Measurements from ENCODE around the gene STMN3. TPM values are rescaled to one million over a fixed set of nuclear protein-coding genes. Genes with fewer than 3 reads are reported as not detected.
"Not testable (repeated sequence)": the region's sequence is repeated elsewhere in the genome, so short reads cannot be mapped to it uniquely, and the experiment has no call there.

Gene STMN3
- total RNA-seq, 1 experiment from 2014 or later, result 138 TPM

DNA sequence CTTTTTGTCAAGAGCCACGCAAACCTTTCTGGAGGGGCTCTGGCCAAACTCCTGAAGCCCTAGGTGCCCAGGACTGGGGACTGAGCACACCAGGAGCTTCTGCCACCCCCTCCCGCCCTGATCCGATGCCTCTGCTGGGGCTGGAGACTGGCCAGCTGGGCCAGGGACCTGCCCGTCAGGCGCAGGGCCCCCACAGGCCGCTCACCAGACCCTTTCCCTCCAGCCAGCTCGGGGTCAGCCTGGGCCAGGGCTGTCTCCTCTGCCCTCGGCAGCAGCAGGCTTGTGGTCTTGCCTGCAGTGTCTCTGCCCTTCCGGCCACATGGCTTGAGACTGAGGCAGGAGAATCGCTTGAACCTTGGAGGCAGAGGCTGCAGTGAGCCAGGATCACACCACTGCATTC, 19.4 kb upstream of the STMN3 start:
- TF ChIP-seq ELF1 (IDR thresholded peaks at IDR 0.05; ENCODE audit: borderline replicate concordance, low read depth), result no peak
- TF ChIP-seq POLR2AphosphoS5 (IDR thresholded peaks at IDR 0.05; ENCODE audit: low read depth, low read length), result no peak
- TF ChIP-seq SIN3A (IDR thresholded peaks at IDR 0.05; ENCODE audit: low read depth), result no peak
- H4K20me1 ChIP-seq (ENCODE audit: insufficient read depth), result no peaks in the 10 kb centered on the region
- H3K4me3 ChIP-seq (replicated peaks in 1 of 2; ENCODE audit: low read depth in 1 of 2, low read length in 2 of 2), result no peak overlapping the region
- ChIA-PET RAD21 (ENCODE audit: low non-redundant PET in 1 of 2, low total read pairs in 2 of 2, uncharacterized antibody in 2 of 2, unreplicated experiment in 2 of 2) (no interaction called here), CTCF (no interaction called here), POLR2A (no interaction called here)
- H2AFZ ChIP-seq (ENCODE audit: low read depth, low read length, poor library complexity, severe bottlenecking), result no peak overlapping the region
- no peak for DNase-seq (ENCODE audit: low read depth, low spot score)
- no peaks in the 10 kb centered on the region for H3K79me2 ChIP-seq (ENCODE audit: insufficient read depth, low read length)
- peaks cover 7 to 24% of the 10 kb centered on the region in 2 experiments for H3K36me3 ChIP-seq (ENCODE audit: control insufficient read depth in 1 of 2, insufficient read depth in 2 of 2, low read length in 2 of 2)
- no peak for ATAC-seq
- no peak overlapping the region; the same call in 1 of the 2 replicates for H3K27ac ChIP-seq (ENCODE audit: low read depth, low read length)
- no peaks in the 10 kb centered on the region for H3K9me3 ChIP-seq (ENCODE audit: control insufficient read depth in 1 of 2, insufficient read depth in 1 of 2, low read depth in 1 of 2, low read length in 2 of 2)
- H3K4me2 ChIP-seq (ENCODE audit: low read length), result no peak overlapping the region
- no peaks in the 10 kb centered on the region for H3K9me2 ChIP-seq (ENCODE audit: insufficient read depth)
- BruUV-seq (replicated peaks), result no TSS peak
- no peaks in the 10 kb centered on the region for H3K4me1 ChIP-seq (ENCODE audit: control insufficient read depth in 1 of 2, insufficient read depth in 2 of 2, low read length in 2 of 2)
- no peaks in the 10 kb centered on the region for H3K27me3 ChIP-seq (ENCODE audit: insufficient read depth, low read length)
- intact Hi-C loops (cut with micrococcal nuclease), result no loop called here
- H3K9ac ChIP-seq (ENCODE audit: low read length), result no peak overlapping the region

DNA sequence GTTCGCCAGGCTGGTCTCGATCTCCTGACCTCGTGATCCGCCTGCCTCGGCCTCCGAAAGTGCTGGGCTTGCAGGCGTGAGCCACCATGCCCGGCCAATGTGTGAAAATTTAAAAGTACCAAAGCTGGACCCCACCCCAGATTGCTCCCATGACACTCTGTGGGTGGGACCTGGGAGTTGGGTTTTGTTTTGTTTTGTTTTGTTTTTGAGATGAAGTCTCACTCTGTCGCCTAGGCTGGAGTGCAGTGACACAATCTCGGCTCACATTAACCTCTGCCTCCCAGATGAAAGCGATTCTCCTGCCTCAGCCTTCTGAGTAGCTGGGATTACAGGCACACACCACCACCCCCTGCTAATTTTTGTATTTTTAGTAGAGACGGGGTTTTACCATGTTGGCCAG, 18.5 kb upstream of the STMN3 start:
- H3K4me1 ChIP-seq (ENCODE audit: control insufficient read depth in 1 of 2, insufficient read depth in 2 of 2, low read length in 2 of 2); H2AFZ ChIP-seq (ENCODE audit: low read depth, low read length, poor library complexity, severe bottlenecking); H3K4me3 ChIP-seq (replicated peaks in 1 of 2; ENCODE audit: low read depth in 1 of 2, low read length in 2 of 2); H3K27me3 ChIP-seq (ENCODE audit: insufficient read depth, low read length); H3K27ac ChIP-seq (ENCODE audit: low read depth, low read length); H4K20me1 ChIP-seq (ENCODE audit: insufficient read depth); DNase-seq (ENCODE audit: low read depth, low spot score); H3K4me2 ChIP-seq (ENCODE audit: low read length); CTCF ChIA-PET; ATAC-seq; H3K9me3 ChIP-seq (ENCODE audit: control insufficient read depth in 1 of 2, insufficient read depth in 1 of 2, low read depth in 1 of 2, low read length in 2 of 2); H3K9me2 ChIP-seq (ENCODE audit: insufficient read depth); BruUV-seq (replicated peaks); RAD21 ChIA-PET (ENCODE audit: low non-redundant PET in 1 of 2, low total read pairs in 2 of 2, uncharacterized antibody in 2 of 2, unreplicated experiment in 2 of 2); H3K79me2 ChIP-seq (ENCODE audit: insufficient read depth, low read length); H3K9ac ChIP-seq (ENCODE audit: low read length); intact Hi-C loops (cut with micrococcal nuclease): not testable (repeated sequence)
- POLR2A ChIA-PET, result interaction anchor here (1.3 kb wide), 1 partner anchor 11 kb away, joined by 3 read pairs; no protein-coding TSS in a partner anchor
- peaks cover 11 to 30% of the 10 kb centered on the region in 2 experiments for H3K36me3 ChIP-seq (ENCODE audit: control insufficient read depth in 1 of 2, insufficient read depth in 2 of 2, low read length in 2 of 2)

DNA sequence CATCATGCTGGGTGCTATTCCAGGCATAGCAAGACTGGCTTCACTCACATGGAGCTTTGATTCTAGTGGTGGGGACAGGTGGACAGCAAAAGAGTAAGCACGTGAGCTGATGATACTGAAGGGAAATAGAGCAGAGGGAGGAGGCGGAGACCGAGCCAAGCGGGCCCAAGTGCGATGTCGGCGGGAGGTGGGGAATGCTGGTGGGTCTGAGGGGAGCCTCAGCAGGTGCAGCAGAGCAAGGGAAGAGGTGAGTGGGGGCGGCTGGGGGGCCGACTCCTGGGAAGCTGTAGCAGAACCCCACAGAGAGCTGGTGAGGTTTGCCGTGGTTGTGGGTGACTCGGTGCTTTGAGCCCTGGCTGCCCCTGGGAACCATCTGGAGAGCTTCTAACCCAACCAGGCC, 15.1 kb upstream of the STMN3 start:
- no peak for TF ChIP-seq EZH2phosphoT487 (IDR thresholded peaks at IDR 0.05; ENCODE audit: borderline replicate concordance)
- no peak for TF ChIP-seq SRF (IDR thresholded peaks at IDR 0.05; ENCODE audit: low read depth)
- TF ChIP-seq ZFX (IDR thresholded peaks at IDR 0.05), result no peak
- TF ChIP-seq POLR2A (IDR thresholded peaks at IDR 0.05; ENCODE audit: borderline replicate concordance, extremely low read depth, insufficient read depth, insufficient read length), result no peak
- no peak for TF ChIP-seq SP1 (IDR thresholded peaks at IDR 0.05; ENCODE audit: low read depth)
- TF ChIP-seq YY1 (IDR thresholded peaks at IDR 0.05; ENCODE audit: extremely low read depth, insufficient replicate concordance, low read depth, low read length), result no peak
- TF ChIP-seq CEBPB (IDR thresholded peaks at IDR 0.05; ENCODE audit: low read depth), result no peak
- TF ChIP-seq CBX3 (IDR thresholded peaks at IDR 0.05; ENCODE audit: low read depth), result no peak
- no peak for DNase-seq (ENCODE audit: low read depth, low spot score)
- Histone ChIP-seq H3K36me3 (ENCODE audit: control insufficient read depth in 1 of 2, insufficient read depth in 2 of 2, low read length in 2 of 2) (peaks cover 12 to 37% of the 10 kb centered on the region in 2 experiments), H3K9me3 (ENCODE audit: control insufficient read depth in 1 of 2, insufficient read depth in 1 of 2, low read depth in 1 of 2, low read length in 2 of 2) (no peaks in the 10 kb centered on the region), H3K9me2 (ENCODE audit: insufficient read depth) (no peaks in the 10 kb centered on the region), H3K4me3 (replicated peaks in 1 of 2; ENCODE audit: low read depth in 1 of 2, low read length in 2 of 2) (no peak overlapping the region), H3K9ac (ENCODE audit: low read length) (no peak overlapping the region), H3K79me2 (ENCODE audit: insufficient read depth, low read length) (peaks cover 18% of the 10 kb centered on the region; the same call in 1 of the 2 replicates), H2AFZ (ENCODE audit: low read depth, low read length, poor library complexity, severe bottlenecking) (no peak overlapping the region), H3K4me1 (ENCODE audit: control insufficient read depth in 1 of 2, insufficient read depth in 2 of 2, low read length in 2 of 2) (no peaks in the 10 kb centered on the region), H4K20me1 (ENCODE audit: insufficient read depth) (no peaks in the 10 kb centered on the region), H3K27ac (ENCODE audit: low read depth, low read length) (no peak overlapping the region), H3K4me2 (ENCODE audit: low read length) (no peak overlapping the region), H3K27me3 (ENCODE audit: insufficient read depth, low read length) (no peaks in the 10 kb centered on the region)
- RAD21 ChIA-PET (ENCODE audit: low non-redundant PET in 1 of 2, low total read pairs in 2 of 2, uncharacterized antibody in 2 of 2, unreplicated experiment in 2 of 2), result no interaction called here
- POLR2A ChIA-PET, result no interaction called here
- BruUV-seq (replicated peaks), result no TSS peak
- no peak for ATAC-seq
- CTCF ChIA-PET, result no interaction called here
- intact Hi-C loops (cut with micrococcal nuclease), result no loop called here
